D721Med (cell line): Measurements from ENCODE around the gene GLDN.

Experiments
- DNase-seq: peaks from one replicate; pipeline ENCODE4 v3.0.0; 2011; ENCODE audit warnings: low spot score; ENCODE audit not compliant: insufficient read length
- FAIRE-seq: peaks from 2 replicates; lab custom pipeline; 2011; peaks lifted over from hg19 to GRCh38; lab: Jason Lieb, UNC
- CTCF ChIP-seq: IDR thresholded peaks from 2 replicates; pipeline ENCODE4 v1.5.1; 2012; ENCODE audit warnings: mild to moderate bottlenecking, control low read depth; ENCODE audit not compliant: insufficient read depth; ENCODE audit errors: missing control alignments

The GLDN gene

GRCh38 chr15:51332206-51333147 is 9.0 kb upstream of the GLDN start:
- FAIRE-seq (no peak), DNase-seq (no peak)
- no peak for TF ChIP-seq CTCF

DNA sequence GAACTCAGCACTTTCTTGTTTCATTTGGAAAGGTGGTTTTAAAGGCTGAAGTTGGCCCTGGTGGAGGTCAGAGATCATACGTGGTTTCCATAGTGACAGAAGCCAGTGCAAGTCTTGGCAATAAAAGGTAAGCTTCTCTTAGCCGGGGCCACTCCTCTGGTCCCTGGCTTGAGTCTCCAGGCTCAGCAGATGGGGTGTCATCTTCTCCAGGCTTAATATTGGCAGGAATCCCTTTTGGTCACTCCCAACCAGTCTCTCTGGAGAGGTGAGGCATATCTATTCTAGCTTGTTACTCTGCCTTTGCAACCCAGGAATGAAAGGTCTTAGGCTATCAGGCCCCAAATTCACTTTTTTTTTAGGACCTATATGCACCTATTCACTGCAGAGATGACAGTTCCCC is 7.9 kb upstream of the GLDN start:
- TF ChIP-seq CTCF: no peak
- DNase-seq (no peak), FAIRE-seq (no peak)

DNA sequence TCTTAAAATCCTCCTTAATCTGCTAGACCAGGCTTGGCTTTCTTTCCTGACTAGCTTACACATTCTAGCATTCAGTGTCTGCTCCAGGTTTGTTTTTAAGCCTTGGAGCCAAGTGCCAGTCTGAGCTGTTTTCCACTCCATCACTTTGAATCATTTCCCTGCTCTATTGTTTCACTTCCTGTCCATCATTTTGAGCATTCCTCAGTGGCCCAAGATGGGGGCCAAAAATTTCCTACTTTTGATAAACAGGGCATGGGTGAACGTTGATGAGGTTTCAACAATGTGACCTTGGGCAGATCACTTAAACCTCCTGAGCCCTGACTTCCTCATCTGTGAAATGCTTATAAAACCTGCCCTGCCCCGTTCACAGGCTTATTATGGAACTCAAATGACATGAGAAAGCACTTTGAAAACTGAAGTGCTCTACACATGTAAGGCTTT is 7.4 kb upstream of the GLDN start:
- no peak for TF ChIP-seq CTCF
- FAIRE-seq (no peak), DNase-seq (no peak)

DNA sequence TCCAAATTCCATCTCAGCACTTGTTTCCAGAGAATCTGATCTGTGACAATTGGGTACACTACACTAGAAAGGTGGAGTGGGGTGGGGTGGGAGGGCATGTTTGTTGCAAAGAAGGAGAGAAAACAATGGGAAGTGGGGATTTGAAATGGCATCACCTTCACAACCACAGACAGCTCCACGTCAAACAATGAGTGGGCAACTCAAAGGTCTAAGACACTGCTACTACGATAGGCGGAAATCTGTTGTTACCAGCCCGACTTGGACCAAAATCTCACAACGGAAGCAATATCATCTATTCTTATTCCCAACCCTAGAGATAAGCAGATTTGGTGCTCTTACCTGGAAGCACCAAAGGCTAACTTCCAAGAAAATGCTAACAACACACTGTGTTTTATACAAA is 6.4 kb upstream of the GLDN start:
- TF ChIP-seq CTCF: no peak
- DNase-seq: no peak
- no peak for FAIRE-seq

DNA sequence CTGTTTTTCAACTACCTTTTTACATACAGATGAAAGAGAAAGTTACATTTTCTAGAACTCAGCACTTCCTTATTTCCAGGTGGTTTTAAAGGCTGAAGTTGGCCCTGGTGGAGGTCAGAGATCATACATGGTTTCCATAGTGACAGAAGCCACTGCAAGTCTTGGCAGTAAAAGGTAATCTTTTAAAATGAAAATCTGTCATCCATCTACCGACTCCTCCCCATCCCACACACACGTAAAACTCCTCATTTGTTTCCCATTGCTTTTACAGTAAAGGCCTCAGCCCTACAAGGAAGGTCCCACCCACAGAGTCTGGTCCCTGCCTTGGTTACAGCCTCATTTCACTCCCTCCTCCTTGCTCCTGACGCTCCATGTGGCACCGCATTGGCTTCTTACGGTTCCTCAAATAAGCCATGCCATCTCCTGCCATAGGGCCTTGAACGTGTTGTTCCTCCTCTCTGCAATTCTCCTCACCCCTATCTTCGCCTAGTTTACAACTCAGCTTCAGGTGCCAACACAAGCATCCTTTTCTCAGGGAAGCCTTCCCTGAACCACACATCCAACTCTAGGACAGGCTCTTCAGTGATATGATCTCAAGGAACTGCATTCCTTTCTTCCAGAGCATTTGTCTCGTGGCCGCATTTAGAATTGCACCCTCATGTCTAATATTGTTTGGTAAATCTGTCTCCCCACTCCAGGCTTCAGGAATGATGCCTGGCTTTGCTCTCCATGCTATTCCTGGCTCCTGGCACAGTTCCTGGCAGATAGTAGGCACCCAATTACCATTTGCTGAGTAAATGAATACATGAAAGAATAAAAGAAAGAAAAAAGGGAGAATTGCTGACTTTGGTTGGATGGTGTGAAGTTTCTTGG is 5.7 kb upstream of the GLDN start:
- FAIRE-seq (no peak), DNase-seq (no peak)
- no peak for TF ChIP-seq CTCF

- TF ChIP-seq CTCF: no peak
- FAIRE-seq (no peak), DNase-seq (no peak)
Observed at GRCh38 chr15:51338496-51338895, 3.0 kb upstream of the GLDN start, which contains the start of gene CYP19A1. Gene CYP19A1, minus strand, starts transcription at chr15:51338596. Its CDS starts 95,684 bp downstream, at chr15:51242912.
